Left lung (tissue), 10 donors: ENCODE results near the gene NCAPG2. TPM values are rescaled to one million over a fixed set of nuclear protein-coding genes. Genes with fewer than 3 reads are reported as not detected.

Experiments used
- ATAC-seq: fragments of 200-7000 bp; cut with Tn5 transposase; one replicate; pipeline ENCODE4 v1.9.1; 2020; ENCODE audit warnings: moderate library complexity
- DNase-seq, 4 donors: peaks; one replicate each; pipeline ENCODE4 v3.0.0-alpha.2; 2013 to 2020
- H3K27ac ChIP-seq, 2 donors: fragments of 200-600 bp; sonication (generic) in 1 of 2; one replicate each; pipeline versions ENCODE4 v1.5.0 to v1.8.0; 2020 to 2021
- H3K27me3 ChIP-seq, 2 donors: fragments of 200-600 bp; sonication (generic) in 1 of 2; one replicate each; pipeline versions ENCODE4 v1.5.0 to v1.8.0; 2020 to 2021
- H3K36me3 ChIP-seq, 2 donors: fragments of 200-600 bp; sonication (generic) in 1 of 2; one replicate each; pipeline versions ENCODE4 v1.5.0 to v1.8.0; 2020 to 2021
- H3K4me1 ChIP-seq, 2 donors: fragments of 200-600 bp; one replicate each; pipeline ENCODE4 v1.8.0; 2021
- H3K4me3 ChIP-seq, 2 donors: fragments of 200-600 bp; sonication (generic) in 1 of 2; one replicate each; pipeline versions ENCODE4 v1.5.0 to v1.8.0; 2020 to 2021; ENCODE audit warnings: mild to moderate bottlenecking in 1 of 2
- H3K9me3 ChIP-seq, 2 donors: fragments of 200-600 bp; sonication (generic) in 1 of 2; one replicate each; pipeline versions ENCODE4 v1.5.0 to v1.8.0; 2020 to 2021
- intact Hi-C, 2 donors: fragments of 100-400 bp; cut with DNase I; formaldehyde crosslinking; loops; one replicate each; pipeline versions ENCODE4 v1.11.2 to v1.14.2; 2022
- polyA plus RNA-seq, 6 donors: library from polyadenylated mRNA; unstranded; fragments of 120-200 nt; gene quantifications; one replicate each; pipeline ENCODE4 v1.2.1, GENCODE V29; 2013; ENCODE audit not compliant: insufficient read length in 6 of 6
- total RNA-seq, 2 donors: library from RNA; stranded (reverse); fragmentation: NEBNext Ultra II Directional; extraction: Animal tissue kit (Norgen Biotek cat#: 25700); gene quantifications; one replicate each; pipeline ENCODE4 v1.2.1, GENCODE V29; 2021
- TF ChIP-seq, protein P1 (sequence below), 2 donors: fragments of 200-600 bp; sonication (generic) in 1 of 2; IDR thresholded peaks; one replicate each; pipeline versions ENCODE4 v1.5.0 to v1.8.0; 2021; ENCODE audit warnings: antibody characterized with exemption in 2 of 2
- donor health status: DM: no; HTN: yes; CAD: no.
- donor health status: DM: no; HTN: no; CAD: no.

The NCAPG2 gene
- total and polyA plus RNA-seq, 8 donors = 13.5 to 42.7 (median 24.6) TPM

DNA sequence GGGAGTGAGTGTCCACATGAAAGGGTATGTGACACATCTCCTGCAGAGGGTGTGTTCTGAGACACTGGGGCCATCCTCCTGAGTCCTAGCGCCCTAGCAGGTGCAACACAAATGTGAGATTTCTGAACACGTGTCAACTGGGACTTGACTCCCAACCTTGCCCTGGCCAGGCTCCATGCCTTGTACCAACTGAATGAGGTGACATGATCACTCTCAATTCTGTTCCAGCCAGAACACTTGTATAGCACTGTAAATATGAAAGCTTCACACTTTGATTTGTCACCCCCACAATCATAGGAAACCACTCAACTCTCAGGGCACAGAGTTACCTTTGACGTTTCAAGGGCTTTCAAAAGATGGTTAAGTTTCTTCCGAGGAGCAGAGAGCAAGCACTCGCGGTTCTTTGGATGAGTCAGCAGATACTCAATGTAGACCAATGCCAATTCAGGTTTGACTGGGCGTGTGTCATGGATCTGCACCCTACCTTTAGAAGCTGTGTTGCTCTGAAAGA lies 48.6 kb downstream of the NCAPG2 start:
- no peak overlapping the region for H3K4me3 ChIP-seq
- peaks cover 0 to 45% of the 10 kb centered on the region in 2 donors for H3K36me3 ChIP-seq
- no peaks in the 10 kb centered on the region for H3K9me3 ChIP-seq
- intact Hi-C loops = no loop called here
- no peak overlapping the region for H3K27ac ChIP-seq
- TF ChIP-seq, protein P1, sequence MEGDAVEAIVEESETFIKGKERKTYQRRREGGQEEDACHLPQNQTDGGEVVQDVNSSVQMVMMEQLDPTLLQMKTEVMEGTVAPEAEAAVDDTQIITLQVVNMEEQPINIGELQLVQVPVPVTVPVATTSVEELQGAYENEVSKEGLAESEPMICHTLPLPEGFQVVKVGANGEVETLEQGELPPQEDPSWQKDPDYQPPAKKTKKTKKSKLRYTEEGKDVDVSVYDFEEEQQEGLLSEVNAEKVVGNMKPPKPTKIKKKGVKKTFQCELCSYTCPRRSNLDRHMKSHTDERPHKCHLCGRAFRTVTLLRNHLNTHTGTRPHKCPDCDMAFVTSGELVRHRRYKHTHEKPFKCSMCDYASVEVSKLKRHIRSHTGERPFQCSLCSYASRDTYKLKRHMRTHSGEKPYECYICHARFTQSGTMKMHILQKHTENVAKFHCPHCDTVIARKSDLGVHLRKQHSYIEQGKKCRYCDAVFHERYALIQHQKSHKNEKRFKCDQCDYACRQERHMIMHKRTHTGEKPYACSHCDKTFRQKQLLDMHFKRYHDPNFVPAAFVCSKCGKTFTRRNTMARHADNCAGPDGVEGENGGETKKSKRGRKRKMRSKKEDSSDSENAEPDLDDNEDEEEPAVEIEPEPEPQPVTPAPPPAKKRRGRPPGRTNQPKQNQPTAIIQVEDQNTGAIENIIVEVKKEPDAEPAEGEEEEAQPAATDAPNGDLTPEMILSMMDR (IDR thresholded peaks at IDR 0.05) = no peak
- ATAC-seq (peak; percentile 78), DNase-seq (peak in 1 of 4 donors; percentile 43)
- no peaks in the 10 kb centered on the region for H3K4me1 ChIP-seq
- H3K27me3 ChIP-seq = no peaks in the 10 kb centered on the region

DNA sequence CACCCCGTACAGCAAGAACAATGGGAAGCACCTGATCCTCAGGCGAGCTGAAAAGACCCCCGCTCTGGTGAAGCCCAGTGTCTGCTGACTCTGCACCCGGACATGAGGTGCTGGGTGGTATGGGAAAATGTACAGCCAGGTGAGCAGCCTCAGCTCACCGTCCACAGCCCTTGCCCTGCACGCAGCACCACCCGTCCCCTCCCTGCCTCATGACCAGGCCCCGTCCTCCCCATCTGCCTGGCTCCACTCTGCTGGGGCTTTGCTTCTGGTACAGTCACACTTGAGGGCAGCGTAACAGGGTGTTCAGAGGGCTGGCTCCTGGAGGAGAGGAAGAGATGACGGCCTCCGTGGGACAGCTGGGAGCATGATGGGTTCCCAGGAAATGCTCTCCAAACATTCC lies 49.1 kb downstream of the NCAPG2 start:
- peaks cover 0 to 50% of the 10 kb centered on the region in 2 donors for H3K36me3 ChIP-seq
- no peaks in the 10 kb centered on the region for H3K4me1 ChIP-seq
- no peaks in the 10 kb centered on the region for H3K9me3 ChIP-seq
- TF ChIP-seq, protein P1 (IDR thresholded peaks at IDR 0.05) = no peak
- DNase-seq = no peak
- peak; percentile 24 for ATAC-seq
- no peak overlapping the region for H3K4me3 ChIP-seq
- H3K27ac ChIP-seq = no peak overlapping the region
- H3K27me3 ChIP-seq = no peaks in the 10 kb centered on the region
- intact Hi-C loops = no loop called here

DNA sequence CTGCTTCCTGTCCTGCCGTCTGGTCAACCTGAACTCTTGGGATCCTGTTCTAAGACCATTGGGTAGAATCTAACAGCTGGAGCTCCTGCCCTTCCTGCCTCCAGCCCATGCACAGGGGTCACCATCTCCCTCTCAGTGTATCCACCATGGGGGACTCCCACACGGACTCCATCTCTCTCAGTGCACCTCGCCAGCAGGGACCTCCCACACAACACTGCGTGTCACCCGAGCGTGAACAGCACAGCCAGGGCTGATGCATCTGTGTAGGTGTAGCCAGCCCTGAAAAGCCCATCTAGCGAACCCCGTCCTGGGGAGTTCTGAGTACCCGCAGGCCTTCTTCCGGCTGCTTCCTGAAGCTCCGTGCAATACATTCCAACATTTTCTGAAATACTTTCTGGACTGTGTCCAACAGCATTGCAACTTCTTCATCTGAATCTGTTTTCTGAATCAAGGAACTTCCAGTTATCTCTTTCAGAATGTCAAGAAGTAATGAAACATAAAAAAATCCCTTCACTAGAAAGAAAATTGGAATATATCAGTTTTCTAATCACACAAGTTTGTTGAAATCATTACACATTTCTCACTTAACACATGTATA lies 52.5 kb downstream of the NCAPG2 start:
- Histone ChIP-seq H3K4me1 (no peaks in the 10 kb centered on the region), H3K9me3 (no peaks in the 10 kb centered on the region), H3K36me3 (peaks cover 0 to 54% of the 10 kb centered on the region in 2 donors), H3K27ac (no peak overlapping the region), H3K4me3 (no peak overlapping the region), H3K27me3 (no peaks in the 10 kb centered on the region)
- TF ChIP-seq, protein P1 (IDR thresholded peaks at IDR 0.05) = no peak
- ATAC-seq = no peak
- intact Hi-C loops = no loop called here
- no peak for DNase-seq

DNA sequence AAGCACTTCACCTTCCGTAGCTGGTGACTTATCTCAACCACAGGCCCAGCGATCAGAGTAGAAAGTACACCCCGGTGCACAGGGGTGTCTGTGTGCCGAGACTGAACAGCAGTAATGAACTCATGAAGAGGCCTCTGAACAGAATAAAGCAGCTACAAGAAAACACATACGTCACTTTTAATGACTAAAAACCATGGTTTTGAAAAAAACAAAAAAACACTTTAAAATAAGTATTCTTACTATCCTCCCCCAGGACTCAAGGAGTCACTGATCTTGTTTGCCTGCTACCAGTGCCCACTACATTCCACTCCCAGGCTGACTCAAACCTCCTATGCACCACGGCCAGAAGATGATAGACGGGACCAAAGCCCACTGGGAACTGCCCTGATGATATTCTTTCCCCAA lies 53.8 kb downstream of the NCAPG2 start:
- ATAC-seq (no peak), DNase-seq (no peak)
- Histone ChIP-seq H3K36me3 (peaks cover 0 to 54% of the 10 kb centered on the region in 2 donors), H3K27ac (no peak overlapping the region), H3K4me1 (no peaks in the 10 kb centered on the region), H3K27me3 (no peaks in the 10 kb centered on the region), H3K4me3 (no peak overlapping the region), H3K9me3 (no peaks in the 10 kb centered on the region)
- TF ChIP-seq, protein P1 (IDR thresholded peaks at IDR 0.05) = no peak
- intact Hi-C loops = no loop called here

DNA sequence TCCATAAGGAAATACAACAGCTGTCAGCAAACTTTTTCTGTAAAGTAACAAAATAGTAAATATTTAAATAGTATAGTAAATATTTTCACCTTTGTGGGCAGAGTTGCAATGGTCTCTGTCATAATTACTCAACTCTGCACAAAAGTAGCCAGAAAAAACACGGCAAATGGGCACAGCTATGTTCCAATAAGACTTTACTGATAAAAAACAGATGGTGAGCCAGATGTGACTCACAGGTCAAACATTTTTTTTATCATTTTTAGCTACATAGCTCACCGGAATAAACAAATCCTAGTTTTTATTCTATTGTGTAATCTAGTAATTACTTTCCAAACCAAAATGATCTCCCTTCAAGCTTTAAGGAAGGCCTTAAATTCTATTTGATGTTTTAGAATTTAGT lies 55.3 kb downstream of the NCAPG2 start:
- intact Hi-C loops = no loop called here
- TF ChIP-seq, protein P1 (IDR thresholded peaks at IDR 0.05) = no peak
- Histone ChIP-seq H3K27ac (no peak overlapping the region), H3K4me3 (no peak overlapping the region), H3K9me3 (no peaks in the 10 kb centered on the region), H3K27me3 (no peaks in the 10 kb centered on the region), H3K36me3 (peaks cover 0 to 57% of the 10 kb centered on the region in 2 donors), H3K4me1 (no peaks in the 10 kb centered on the region)
- DNase-seq (no peak), ATAC-seq (no peak)
